HEK293 (cell line): ENCODE data around the gene WDR5B.

Experiments
- CTCF ChIA-PET: fragments of 350-600 bp; formaldehyde crosslinking; extraction: SDS; loops from one replicate; lab custom pipeline; 2021; ENCODE audit warnings: antibody characterized with exemption; lab: Yijun Ruan, JAX
- POLR2A ChIA-PET: fragments of 300-600 bp; formaldehyde crosslinking; extraction: SDS; loops from one replicate; lab custom pipeline; 2020; ENCODE audit warnings: antibody characterized with exemption, inconsistent platforms; lab: Yijun Ruan, JAX
- H3K27ac ChIP-seq: fragments of 200-500 bp; sonication (Bioruptor generic); 2 replicates; pipeline ENCODE4 v1.5.1; 2014; ENCODE audit warnings: low read depth, low read length, control low read depth, inconsistent platforms; ENCODE audit errors: extremely low read depth
- H3K36me3 ChIP-seq, 2 experiments: fragments of 200-500 bp in 1 of 2; sonication (Bioruptor generic) in 1 of 2; 1 replicate in 1 of 2; 2 replicates in 1 of 2; pipeline ENCODE4 v1.5.1; 2014 to 2017; ENCODE audit warnings: inconsistent platforms in 2 of 2, low read length in 2 of 2; ENCODE audit not compliant: control insufficient read depth in 2 of 2, insufficient read depth in 1 of 2
- H3K4me1 ChIP-seq: fragments of 200-500 bp; sonication (Bioruptor generic); 2 replicates; pipeline ENCODE4 v1.5.1; 2014; ENCODE audit warnings: mild to moderate bottlenecking, low read length, inconsistent platforms; ENCODE audit not compliant: control insufficient read depth, insufficient read depth
- H3K4me3 ChIP-seq: 2 replicates; pipeline ENCODE4 v1.5.1; 2011; ENCODE audit warnings: low read depth, mild to moderate bottlenecking, control low read depth, low read length, moderate library complexity
- H3K9me3 ChIP-seq: fragments of 200-500 bp; sonication (Bioruptor generic); 2 replicates; pipeline ENCODE4 v1.5.1; 2014; ENCODE audit warnings: low read depth, low read length, inconsistent platforms; ENCODE audit not compliant: control insufficient read depth, insufficient read depth
- EGR2 ChIP-seq: fragments of 450-650 bp; formaldehyde crosslinking; IDR thresholded peaks from 2 replicates; pipeline ENCODE4 v1.5.1; 2016; ENCODE audit warnings: low read depth, missing biosample characterization, missing genetic modification characterization
- ELK4 ChIP-seq: IDR thresholded peaks from 2 replicates; pipeline ENCODE4 v1.6.1; 2011; ENCODE audit warnings: mild to moderate bottlenecking, low read depth, low read length, borderline replicate concordance
- GLI2 ChIP-seq: fragments of 450-650 bp; formaldehyde crosslinking; IDR thresholded peaks from 2 replicates; pipeline ENCODE4; 2017; ENCODE audit warnings: missing biosample characterization, missing genetic modification characterization, low read depth, borderline replicate concordance
- GLI4 ChIP-seq: fragments of 450-650 bp; formaldehyde crosslinking; IDR thresholded peaks from 2 replicates; pipeline ENCODE4 v1.5.1; 2016; ENCODE audit warnings: missing biosample characterization, missing genetic modification characterization
- GLIS2 ChIP-seq: fragments of 450-650 bp; formaldehyde crosslinking; IDR thresholded peaks from 2 replicates; pipeline ENCODE4 v1.5.1; 2016; ENCODE audit warnings: missing biosample characterization, missing genetic modification characterization
- HIC1 ChIP-seq: fragments of 450-650 bp; formaldehyde crosslinking; IDR thresholded peaks from 2 replicates; pipeline ENCODE4 v1.5.1; 2016; ENCODE audit warnings: missing biosample characterization, missing genetic modification characterization
- HOXC10 ChIP-seq: sonication (generic); formaldehyde crosslinking; IDR thresholded peaks from 2 replicates; pipeline ENCODE4 v1.8.1; 2023; ENCODE audit warnings: mild to moderate bottlenecking, missing genetic modification reagents
- MEIS1 ChIP-seq: sonication (generic); formaldehyde crosslinking; IDR thresholded peaks from 2 replicates; pipeline ENCODE4 v1.8.1; 2022; ENCODE audit warnings: missing genetic modification reagents, mild to moderate bottlenecking, borderline replicate concordance
- RBAK ChIP-seq: fragments of 450-650 bp; formaldehyde crosslinking; IDR thresholded peaks from 2 replicates; pipeline ENCODE4 v1.5.1; 2016; ENCODE audit warnings: missing biosample characterization, missing genetic modification characterization
- ZBTB7A ChIP-seq: fragments of 450-650 bp; formaldehyde crosslinking; IDR thresholded peaks from 2 replicates; pipeline ENCODE4 v1.5.1; 2016; ENCODE audit warnings: low read depth, missing biosample characterization, missing genetic modification characterization
- ZFHX2 ChIP-seq: fragments of 450-650 bp; formaldehyde crosslinking; conservative IDR thresholded peaks from 2 replicates; pipeline ENCODE4 v1.5.1; 2016; ENCODE audit warnings: missing biosample characterization, missing genetic modification characterization
- ZNF121 ChIP-seq: fragments of 450-650 bp; formaldehyde crosslinking; IDR thresholded peaks from 2 replicates; pipeline ENCODE4 v1.5.1; 2016; ENCODE audit warnings: missing biosample characterization, missing genetic modification characterization
- ZNF138 ChIP-seq: fragments of 450-650 bp; formaldehyde crosslinking; IDR thresholded peaks from 2 replicates; pipeline ENCODE4 v1.5.1; 2016; ENCODE audit warnings: missing biosample characterization, missing genetic modification characterization, borderline replicate concordance
- ZNF169 ChIP-seq: fragments of 450-650 bp; formaldehyde crosslinking; IDR thresholded peaks from 2 replicates; pipeline ENCODE4 v1.5.1; 2016; ENCODE audit warnings: missing biosample characterization, missing genetic modification characterization
- ZNF184 ChIP-seq: fragments of 450-650 bp; IDR thresholded peaks from 2 replicates; pipeline ENCODE4 v1.5.1; 2018; ENCODE audit warnings: missing biosample characterization, mild to moderate bottlenecking, missing genetic modification characterization
- ZNF350 ChIP-seq: fragments of 450-650 bp; formaldehyde crosslinking; IDR thresholded peaks from 2 replicates; pipeline ENCODE4 v1.5.0; 2017; ENCODE audit warnings: missing biosample characterization, mild to moderate bottlenecking, missing genetic modification characterization
- ZNF560 ChIP-seq: fragments of 450-650 bp; formaldehyde crosslinking; IDR thresholded peaks from 2 replicates; pipeline ENCODE4 v1.5.1; 2017; ENCODE audit warnings: missing biosample characterization, missing genetic modification characterization, borderline replicate concordance
- ZNF624 ChIP-seq: fragments of 450-650 bp; formaldehyde crosslinking; IDR thresholded peaks from 2 replicates; pipeline ENCODE4 v1.5.1; 2017; ENCODE audit warnings: missing biosample characterization, missing genetic modification characterization
- ZNF658 ChIP-seq: fragments of 450-650 bp; formaldehyde crosslinking; IDR thresholded peaks from 2 replicates; pipeline ENCODE4; 2016; ENCODE audit warnings: missing biosample characterization, missing genetic modification characterization
- ZNF768 ChIP-seq: fragments of 450-650 bp; formaldehyde crosslinking; IDR thresholded peaks from 2 replicates; pipeline ENCODE4 v1.5.1; 2018; ENCODE audit warnings: missing biosample characterization, mild to moderate bottlenecking, missing genetic modification characterization
- ZNF777 ChIP-seq: fragments of 450-650 bp; formaldehyde crosslinking; IDR thresholded peaks from 2 replicates; pipeline ENCODE4 v1.5.1; 2017; ENCODE audit warnings: missing biosample characterization, missing genetic modification characterization, borderline replicate concordance
- ZNF785 ChIP-seq: fragments of 450-650 bp; formaldehyde crosslinking; IDR thresholded peaks from 2 replicates; pipeline ENCODE4 v1.5.1; 2016; ENCODE audit warnings: missing biosample characterization, missing genetic modification characterization
- TF ChIP-seq, protein P1 (sequence below): fragments of 450-650 bp; formaldehyde crosslinking; IDR thresholded peaks from 2 replicates; pipeline ENCODE4; 2016; ENCODE audit warnings: missing biosample characterization, missing genetic modification characterization
- TF ChIP-seq, protein P2 (sequence below): fragments of 450-650 bp; formaldehyde crosslinking; IDR thresholded peaks from 2 replicates; pipeline ENCODE4 v1.5.0; 2017; ENCODE audit warnings: missing biosample characterization, missing genetic modification characterization, borderline replicate concordance

WDR5B gene

GRCh38 chr3:122410111-122410510 is 5.8 kb downstream of the WDR5B start:
- H3K4me3 ChIP-seq = no peak overlapping the region
- POLR2A ChIA-PET = no interaction called here
- H3K27ac ChIP-seq = no peak overlapping the region
- H3K36me3 ChIP-seq = peaks cover 0 to 66% of the 10 kb centered on the region in 2 experiments; a peak in 2 of 3 replicates
- CTCF ChIA-PET = interaction anchor here (0.9 kb wide), 1 partner anchor 17 kb away, joined by 6 read pairs; no protein-coding TSS in a partner anchor
- H3K4me1 ChIP-seq = no peaks in the 10 kb centered on the region
- H3K9me3 ChIP-seq = no peaks in the 10 kb centered on the region
- no peak for TF ChIP-seq RBAK (tag by site-specific recombination)
- no peak for TF ChIP-seq EGR2 (tag by site-specific recombination)
- no peak for TF ChIP-seq MEIS1
- TF ChIP-seq ZBTB7A (tag by site-specific recombination) = no peak
- TF ChIP-seq GLI4 = no peak
- TF ChIP-seq ZNF138 (tag by site-specific recombination) = no peak
- no peak for TF ChIP-seq ZNF658
- no peak for TF ChIP-seq GLI2 (tag by site-specific recombination)
- TF ChIP-seq ZNF169 (tag by site-specific recombination) = no peak
- no peak for TF ChIP-seq ZNF785
- TF ChIP-seq, protein P1, sequence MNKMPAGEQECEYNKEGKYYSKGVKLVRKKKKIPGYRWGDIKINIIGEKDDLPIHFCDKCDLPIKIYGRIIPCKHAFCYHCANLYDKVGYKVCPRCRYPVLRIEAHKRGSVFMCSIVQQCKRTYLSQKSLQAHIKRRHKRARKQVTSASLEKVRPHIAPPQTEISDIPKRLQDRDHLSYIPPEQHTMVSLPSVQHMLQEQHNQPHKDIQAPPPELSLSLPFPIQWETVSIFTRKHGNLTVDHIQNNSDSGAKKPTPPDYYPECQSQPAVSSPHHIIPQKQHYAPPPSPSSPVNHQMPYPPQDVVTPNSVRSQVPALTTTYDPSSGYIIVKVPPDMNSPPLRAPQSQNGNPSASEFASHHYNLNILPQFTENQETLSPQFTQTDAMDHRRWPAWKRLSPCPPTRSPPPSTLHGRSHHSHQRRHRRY (tag by site-specific recombination) = no peak
- TF ChIP-seq ZNF624 (tag by site-specific recombination) = no peak
- TF ChIP-seq HOXC10 (CRISPR knock-in tag) = no peak
- TF ChIP-seq ZNF777 = no peak
- TF ChIP-seq HIC1 (tag by site-specific recombination) = no peak

DNA sequence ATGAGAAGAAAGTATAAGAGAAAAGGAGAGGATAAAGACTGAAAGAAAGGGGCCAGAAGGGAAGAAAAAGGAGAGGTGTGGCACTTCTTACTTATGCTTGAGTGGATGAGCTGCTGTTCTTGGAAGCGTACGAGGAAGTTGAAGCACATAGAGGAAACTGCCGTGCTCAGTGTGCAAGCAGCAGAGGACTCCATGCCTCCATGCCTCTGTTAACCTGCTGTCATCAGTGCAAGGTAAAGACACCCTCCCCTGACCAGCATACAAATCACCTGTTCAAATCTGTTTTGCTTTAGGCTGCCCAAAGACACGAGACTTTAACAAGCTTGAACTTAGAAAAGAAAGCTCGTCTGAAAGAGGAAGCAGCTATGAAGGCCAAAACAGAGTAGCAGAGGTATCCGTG is 6.4 kb downstream of the WDR5B start:
- ChIA-PET CTCF (interaction anchor here (0.9 kb wide), 1 partner anchor 16 kb away, joined by 6 read pairs; no protein-coding TSS in a partner anchor), POLR2A (no interaction called here)
- Histone ChIP-seq H3K4me1 (no peaks in the 10 kb centered on the region), H3K36me3 (peaks cover 0 to 71% of the 10 kb centered on the region in 2 experiments; a peak in 2 of 3 replicates), H3K4me3 (no peak overlapping the region), H3K9me3 (no peaks in the 10 kb centered on the region), H3K27ac (no peak overlapping the region)
- TF ChIP-seq ZNF184 (tag by site-specific recombination) = no peak

GRCh38 chr3:122407946-122408345 is 7.9 kb downstream of the WDR5B start:
- H3K36me3 ChIP-seq = peaks cover 0 to 74% of the 10 kb centered on the region in 2 experiments; a peak in 2 of 3 replicates

GRCh38 chr3:122406198-122406597 is 9.7 kb downstream of the WDR5B start:
- CTCF ChIA-PET = no interaction called here
- TF ChIP-seq ZFHX2 (tag by site-specific recombination) (no peak), ELK4 (no peak), GLIS2 (tag by site-specific recombination) (no peak), ZNF560 (tag by site-specific recombination) (no peak), ZNF768 (tag by site-specific recombination) (no peak), ZNF121 (tag by site-specific recombination) (no peak)
- TF ChIP-seq, protein P2, sequence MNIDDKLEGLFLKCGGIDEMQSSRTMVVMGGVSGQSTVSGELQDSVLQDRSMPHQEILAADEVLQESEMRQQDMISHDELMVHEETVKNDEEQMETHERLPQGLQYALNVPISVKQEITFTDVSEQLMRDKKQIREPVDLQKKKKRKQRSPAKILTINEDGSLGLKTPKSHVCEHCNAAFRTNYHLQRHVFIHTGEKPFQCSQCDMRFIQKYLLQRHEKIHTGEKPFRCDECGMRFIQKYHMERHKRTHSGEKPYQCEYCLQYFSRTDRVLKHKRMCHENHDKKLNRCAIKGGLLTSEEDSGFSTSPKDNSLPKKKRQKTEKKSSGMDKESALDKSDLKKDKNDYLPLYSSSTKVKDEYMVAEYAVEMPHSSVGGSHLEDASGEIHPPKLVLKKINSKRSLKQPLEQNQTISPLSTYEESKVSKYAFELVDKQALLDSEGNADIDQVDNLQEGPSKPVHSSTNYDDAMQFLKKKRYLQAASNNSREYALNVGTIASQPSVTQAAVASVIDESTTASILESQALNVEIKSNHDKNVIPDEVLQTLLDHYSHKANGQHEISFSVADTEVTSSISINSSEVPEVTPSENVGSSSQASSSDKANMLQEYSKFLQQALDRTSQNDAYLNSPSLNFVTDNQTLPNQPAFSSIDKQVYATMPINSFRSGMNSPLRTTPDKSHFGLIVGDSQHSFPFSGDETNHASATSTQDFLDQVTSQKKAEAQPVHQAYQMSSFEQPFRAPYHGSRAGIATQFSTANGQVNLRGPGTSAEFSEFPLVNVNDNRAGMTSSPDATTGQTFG (tag by site-specific recombination) = no peak

More at GRCh38 chr3:122407946-122408345, 7.9 kb downstream of the WDR5B start:
- no peak for TF ChIP-seq ZNF350 (tag by site-specific recombination)
- CTCF ChIA-PET = interaction anchor here (0.5 to 1.3 kb wide), 3 partner anchors 14 to 850 kb away, joined by 3 to 5 read pairs (median 3); partner anchors contain the start of gene FAM162A
- Histone ChIP-seq H3K4me3 (no peak overlapping the region), H3K9me3 (no peaks in the 10 kb centered on the region), H3K4me1 (no peaks in the 10 kb centered on the region), H3K27ac (no peak overlapping the region)
- POLR2A ChIA-PET = no interaction called here

More at GRCh38 chr3:122406198-122406597, 9.7 kb downstream of the WDR5B start:
- Histone ChIP-seq H3K9me3 (no peaks in the 10 kb centered on the region), H3K4me1 (no peaks in the 10 kb centered on the region), H3K27ac (no peak overlapping the region), H3K4me3 (no peak overlapping the region), H3K36me3 (peaks cover 0 to 68% of the 10 kb centered on the region in 2 experiments; a peak in 2 of 3 replicates)
- POLR2A ChIA-PET = no interaction called here
